ENCODE results near the gene ERVK3-1. TPM values are rescaled to one million over a fixed set of nuclear protein-coding genes. Genes with fewer than 3 reads are reported as not detected.

Gene ERVK3-1
- total and polyA plus RNA-seq, 2 of the 8 experiments (the other 6 are each of a cell fraction or from before 2014, with no cell fraction given), result 29.9 to 31.5 TPM

- TF ChIP-seq MAX (IDR thresholded peaks at IDR 0.05) (no peak), EZH2 (IDR thresholded peaks at IDR 0.05; ENCODE audit: low read depth, low read length, severe bottlenecking) (no peak), EP300 (IDR thresholded peaks at IDR 0.05; ENCODE audit: borderline replicate concordance in 1 of 2, low read depth in 2 of 2, low read length in 2 of 2) (no peak)
Observed at GRCh38 chr19:58355908-58356765, 51.0 kb downstream of the ERVK3-1 start (continued).
